Mesendoderm (in vitro differentiated cells): ENCODE results near the gene TNFRSF11A.

Source experiments
- DNase-seq: peaks from one replicate; pipeline ENCODE4 v3.0.0; 2013
- H2AK5ac ChIP-seq: 2 replicates; pipeline ENCODE4 v1.6.1; 2013; ENCODE audit warnings: low read length, inconsistent platforms
- H2BK120ac ChIP-seq: 2 replicates; pipeline ENCODE4 v1.6.1; 2013; ENCODE audit warnings: low read depth, mild to moderate bottlenecking, low read length, moderate library complexity, mixed read lengths
- H2BK15ac ChIP-seq: replicated peaks from 2 replicates; pipeline ENCODE4 v1.6.1; 2013; ENCODE audit warnings: low read depth, mild to moderate bottlenecking, moderate library complexity
- H2BK5ac ChIP-seq: 2 replicates; pipeline ENCODE4 v1.6.1; 2013; ENCODE audit warnings: low read length, inconsistent platforms
- H3K18ac ChIP-seq: 2 replicates; pipeline ENCODE4 v1.6.1; 2013; ENCODE audit warnings: mild to moderate bottlenecking, low read length, mixed read lengths
- H3K23ac ChIP-seq: one replicate; pipeline ENCODE4 v1.6.1; 2013; ENCODE audit warnings: low read length
- H3K27ac ChIP-seq: 2 replicates; pipeline ENCODE4 v1.5.1; 2013; ENCODE audit warnings: low read depth, mild to moderate bottlenecking, inconsistent platforms, low read length, moderate library complexity
- H3K27me3 ChIP-seq: 2 replicates; pipeline ENCODE4 v1.6.1; 2013; ENCODE audit warnings: low read length, control low read depth, mild to moderate bottlenecking, inconsistent platforms; ENCODE audit not compliant: insufficient read depth, poor library complexity
- H3K36me3 ChIP-seq: 2 replicates; pipeline ENCODE4 v1.6.1; 2013; ENCODE audit warnings: low read length, inconsistent platforms; ENCODE audit not compliant: control insufficient read depth, insufficient read depth
- H3K4ac ChIP-seq: one replicate; pipeline ENCODE4 v1.6.1; 2013; ENCODE audit warnings: low read depth, mild to moderate bottlenecking, low read length, moderate library complexity
- H3K4me1 ChIP-seq: 2 replicates; pipeline ENCODE4 v1.6.1; 2013; ENCODE audit warnings: low read depth, low read length, inconsistent platforms; ENCODE audit not compliant: control insufficient read depth
- H3K4me2 ChIP-seq: 2 replicates; pipeline ENCODE4 v1.6.1; 2013; ENCODE audit warnings: low read length
- H3K4me3 ChIP-seq: 2 replicates; pipeline ENCODE4 v1.5.1; 2013; ENCODE audit warnings: mild to moderate bottlenecking, low read length
- H3K56ac ChIP-seq: one replicate; pipeline ENCODE4 v1.6.1; 2013; ENCODE audit warnings: low read length
- H3K79me1 ChIP-seq: 2 replicates; pipeline ENCODE4 v1.6.1; 2013; ENCODE audit warnings: low read length, inconsistent platforms
- H3K79me2 ChIP-seq: 2 replicates; pipeline ENCODE4 v1.6.1; 2013; ENCODE audit warnings: mild to moderate bottlenecking, low read length; ENCODE audit not compliant: control insufficient read depth, insufficient read depth
- H3K9ac ChIP-seq: 2 replicates; pipeline ENCODE4 v1.6.1; 2013; ENCODE audit warnings: low read length, inconsistent platforms
- H4K5ac ChIP-seq: one replicate; pipeline ENCODE4 v1.6.1; 2013; ENCODE audit warnings: low read length
- H4K8ac ChIP-seq: one replicate; pipeline ENCODE4 v1.6.1; 2013; ENCODE audit warnings: low read depth, mild to moderate bottlenecking, control low read depth, low read length, moderate library complexity
- WGBS: extraction: QIAGEN DNeasy Blood & Tissue Kit; methylation state at CpG from one replicate; pipeline ENCODE4 v1.1.7; 2013; ENCODE audit warnings: low lambda C conversion rate, missing lambda C conversion rate; ENCODE audit not compliant: insufficient coverage; ENCODE audit errors: extremely low coverage; 5-methylcytosine and 5-hydroxymethylcytosine counted together

TNFRSF11A gene

DNA sequence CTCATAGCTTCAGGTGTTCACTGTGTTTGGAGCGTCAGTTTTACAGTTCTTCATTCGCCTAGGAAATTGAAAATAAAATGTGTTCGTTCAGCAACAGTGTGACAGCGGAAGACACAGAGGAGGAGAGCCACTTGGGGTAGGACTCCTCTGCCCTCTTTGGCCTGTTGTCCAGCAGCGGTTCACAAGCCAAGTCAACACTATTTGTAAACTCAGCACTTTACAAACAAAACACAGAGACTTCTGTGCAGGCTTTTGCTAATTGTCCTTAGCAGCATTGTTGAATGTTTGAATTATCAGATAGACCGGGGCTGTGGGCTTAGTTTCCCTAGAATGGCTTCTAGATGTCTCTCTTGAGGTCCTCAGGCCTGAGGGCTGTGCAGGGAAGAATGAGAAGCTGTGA is 73.2 kb downstream of the TNFRSF11A start:
- Histone ChIP-seq H3K4ac (no peak overlapping the region), H3K27me3 (no peaks in the 10 kb centered on the region), H2BK5ac (no peak overlapping the region), H4K8ac (no peak overlapping the region), H2BK120ac (no peak overlapping the region), H2AK5ac (no peak overlapping the region), H3K79me1 (no peaks in the 10 kb centered on the region), H3K79me2 (no peaks in the 10 kb centered on the region), H3K36me3 (no peaks in the 10 kb centered on the region), H3K23ac (no peak overlapping the region), H2BK15ac (no peak overlapping the region), H3K4me1 (no peaks in the 10 kb centered on the region), H3K18ac (no peak overlapping the region), H3K4me2 (no peak overlapping the region), H3K4me3 (no peak overlapping the region), H3K56ac (no peak overlapping the region), H4K5ac (no peak overlapping the region), H3K9ac (no peak overlapping the region), H3K27ac (no peak overlapping the region)
- no peak for DNase-seq
- WGBS, result no CpG with 5 or more reads among the region's 6 CpGs

GRCh38 chr18:62399276-62399675 is 74.2 kb downstream of the TNFRSF11A start:
- Histone ChIP-seq H3K4me2 (no peak overlapping the region), H4K8ac (no peak overlapping the region), H2BK15ac (no peak overlapping the region), H3K23ac (no peak overlapping the region), H3K9ac (no peak overlapping the region), H3K4me1 (no peaks in the 10 kb centered on the region), H4K5ac (no peak overlapping the region), H3K79me2 (no peaks in the 10 kb centered on the region), H3K4ac (no peak overlapping the region), H2BK120ac (no peak overlapping the region), H3K79me1 (no peaks in the 10 kb centered on the region), H3K4me3 (no peak overlapping the region), H2AK5ac (no peak overlapping the region), H3K27me3 (no peaks in the 10 kb centered on the region), H3K18ac (no peak overlapping the region), H3K36me3 (no peaks in the 10 kb centered on the region), H3K27ac (no peak overlapping the region), H3K56ac (no peak overlapping the region), H2BK5ac (no peak overlapping the region)
- DNase-seq, result no peak
- WGBS, result no CpG with 5 or more reads among the region's 3 CpGs

GRCh38 chr18:62399781-62400308 is 74.7 kb downstream of the TNFRSF11A start:
- no peak overlapping the region for H4K5ac ChIP-seq
- H3K23ac ChIP-seq, result no peak overlapping the region
- WGBS, result no CpG with 5 or more reads among the region's 4 CpGs
- no peak overlapping the region for H2BK5ac ChIP-seq
- H3K18ac ChIP-seq, result no peak overlapping the region
- H3K4me1 ChIP-seq, result no peaks in the 10 kb centered on the region
- H3K79me2 ChIP-seq, result no peaks in the 10 kb centered on the region
- no peak overlapping the region for H2AK5ac ChIP-seq
- H3K79me1 ChIP-seq, result no peaks in the 10 kb centered on the region
- H3K27me3 ChIP-seq, result no peaks in the 10 kb centered on the region
- no peaks in the 10 kb centered on the region for H3K36me3 ChIP-seq
- H2BK15ac ChIP-seq, result no peak overlapping the region
- H3K4ac ChIP-seq, result no peak overlapping the region
- peak; percentile 73 for DNase-seq
- no peak overlapping the region for H3K27ac ChIP-seq
- no peak overlapping the region for H3K4me3 ChIP-seq
- no peak overlapping the region for H2BK120ac ChIP-seq
- H3K9ac ChIP-seq, result no peak overlapping the region
- no peak overlapping the region for H4K8ac ChIP-seq
- no peak overlapping the region for H3K56ac ChIP-seq
- H3K4me2 ChIP-seq, result no peak overlapping the region

GRCh38 chr18:62400916-62401315 is 75.8 kb downstream of the TNFRSF11A start:
- H3K9ac ChIP-seq, result no peak overlapping the region

GRCh38 chr18:62402342-62402948 is 77.3 kb downstream of the TNFRSF11A start:
- Histone ChIP-seq H2BK15ac (no peak overlapping the region), H4K8ac (no peak overlapping the region), H3K27me3 (no peaks in the 10 kb centered on the region), H3K4me3 (no peak overlapping the region), H3K36me3 (no peaks in the 10 kb centered on the region), H3K4ac (no peak overlapping the region), H3K4me2 (no peak overlapping the region), H3K18ac (no peak overlapping the region), H2AK5ac (no peak overlapping the region), H2BK5ac (no peak overlapping the region), H3K9ac (no peak overlapping the region), H3K23ac (no peak overlapping the region), H3K56ac (no peak overlapping the region), H3K79me1 (no peaks in the 10 kb centered on the region), H3K4me1 (no peaks in the 10 kb centered on the region), H3K27ac (no peak overlapping the region), H4K5ac (no peak overlapping the region), H3K79me2 (no peaks in the 10 kb centered on the region), H2BK120ac (no peak overlapping the region)
- no peak for DNase-seq
- WGBS, result no CpG with 5 or more reads among the region's 6 CpGs

More at GRCh38 chr18:62400916-62401315, 75.8 kb downstream of the TNFRSF11A start:
- Histone ChIP-seq H2BK5ac (no peak overlapping the region), H2BK120ac (no peak overlapping the region), H4K8ac (no peak overlapping the region), H2AK5ac (no peak overlapping the region), H4K5ac (no peak overlapping the region), H3K56ac (no peak overlapping the region), H3K36me3 (no peaks in the 10 kb centered on the region), H3K4me3 (no peak overlapping the region), H3K79me1 (no peaks in the 10 kb centered on the region), H3K18ac (no peak overlapping the region), H3K4me1 (no peaks in the 10 kb centered on the region), H3K4me2 (no peak overlapping the region), H3K79me2 (no peaks in the 10 kb centered on the region), H3K27me3 (no peaks in the 10 kb centered on the region), H3K27ac (no peak overlapping the region), H3K23ac (no peak overlapping the region), H2BK15ac (no peak overlapping the region), H3K4ac (no peak overlapping the region)
- DNase-seq, result no peak
- no CpG with 5 or more reads among the region's 3 CpGs for WGBS

- no peak for DNase-seq
- Histone ChIP-seq H3K56ac (no peak overlapping the region), H3K4me3 (no peak overlapping the region), H3K79me2 (no peaks in the 10 kb centered on the region), H4K8ac (no peak overlapping the region), H3K4ac (no peak overlapping the region), H3K27ac (no peak overlapping the region), H4K5ac (no peak overlapping the region), H3K36me3 (no peaks in the 10 kb centered on the region), H2AK5ac (no peak overlapping the region), H3K79me1 (no peaks in the 10 kb centered on the region), H2BK5ac (no peak overlapping the region), H3K4me1 (no peaks in the 10 kb centered on the region), H3K27me3 (no peaks in the 10 kb centered on the region), H3K9ac (no peak overlapping the region), H3K23ac (no peak overlapping the region), H2BK15ac (no peak overlapping the region), H3K18ac (no peak overlapping the region), H3K4me2 (no peak overlapping the region), H2BK120ac (no peak overlapping the region)
- WGBS, result no CpG with 5 or more reads among the region's 3 CpGs
Observed at GRCh38 chr18:62403120-62403519, 78.0 kb downstream of the TNFRSF11A start.
